GM12878 (cell line): ENCODE measurements around the gene GALT. TPM values are rescaled to one million over a fixed set of nuclear protein-coding genes. Genes with fewer than 3 reads are reported as not detected.

Source experiments
- ATAC-seq: fragments of 200-7000 bp; cut with Tn5 transposase; 3 replicates; pipeline ENCODE4 v1.9.1; 2020; ENCODE audit warnings: mild to moderate bottlenecking, moderate library complexity
- BruUV-seq: library from RNA; stranded (reverse); fragments of 400-500 nt; replicated peaks from 2 replicates; lab custom pipeline; 2021; lab: Mats Ljungman, UMichigan
- CTCF ChIA-PET: fragments of 300-600 bp; sonication (Branson Sonifier 250); formaldehyde crosslinking; extraction: SDS; loops from one replicate; lab custom pipeline; 2021; ENCODE audit warnings: inconsistent platforms; lab: Yijun Ruan, JAX
- POLR2A ChIA-PET: fragments of 350-600 bp; formaldehyde crosslinking; extraction: SDS; loops from one replicate; lab custom pipeline; 2021; ENCODE audit warnings: inconsistent platforms; lab: Charles Lee
- RAD21 ChIA-PET: fragments of 300-600 bp; sonication (Branson Sonifier 250); formaldehyde crosslinking; loops from one replicate; lab custom pipeline; 2023; ENCODE audit warnings: antibody characterized with exemption; ENCODE audit not compliant: unreplicated experiment; lab: Charles Lee
- SMC1A ChIA-PET: fragments of 300-600 bp; sonication (Branson Sonifier 250); formaldehyde crosslinking; loops from one replicate; lab custom pipeline; 2023; ENCODE audit not compliant: unreplicated experiment, uncharacterized antibody; lab: Charles Lee
- DNase-seq: peaks from one replicate; pipeline ENCODE4 v3.0.0-alpha.2; 2011; ENCODE audit warnings: low read depth, low spot score
- FAIRE-seq: peaks from 3 replicates; lab custom pipeline; 2011; peaks lifted over from hg19 to GRCh38; lab: Jason Lieb, UNC
- H2AFZ ChIP-seq: 2 replicates; pipeline ENCODE4 v1.6.0; 2011; ENCODE audit warnings: low read depth, low read length, control low read depth; ENCODE audit not compliant: control insufficient read depth
- H3K27ac ChIP-seq: 2 replicates; pipeline ENCODE4 v1.5.1; 2011; ENCODE audit warnings: control low read depth; ENCODE audit not compliant: control insufficient read depth, insufficient read depth
- H3K27me3 ChIP-seq, 2 experiments: replicated peaks in 1 of 2; 2 replicates each; pipeline versions ENCODE4 v1.6.0 to v1.6.1; 2011; ENCODE audit warnings: low read length in 1 of 2; ENCODE audit not compliant: control insufficient read depth in 2 of 2, insufficient read depth in 2 of 2
- H3K36me3 ChIP-seq, 2 experiments: 2 replicates each; pipeline ENCODE4 v1.5.1; 2011; ENCODE audit warnings: low read length in 1 of 2; ENCODE audit not compliant: control insufficient read depth in 2 of 2, insufficient read depth in 2 of 2
- H3K4me1 ChIP-seq: 2 replicates; pipeline ENCODE4 v1.6.1; 2011; ENCODE audit warnings: mild to moderate bottlenecking, low read length, moderate library complexity, mixed read lengths; ENCODE audit not compliant: control insufficient read depth, insufficient read depth
- H3K4me2 ChIP-seq: 2 replicates; pipeline ENCODE4 v1.6.0; 2011; ENCODE audit warnings: control low read depth; ENCODE audit not compliant: control insufficient read depth, insufficient read depth
- H3K4me3 ChIP-seq: fragments of 200-600 bp; sonication (generic); 2 replicates; pipeline ENCODE4 v1.5.1; 2016
- H3K79me2 ChIP-seq: 2 replicates; pipeline ENCODE4 v1.6.0; 2011; ENCODE audit warnings: low read length; ENCODE audit not compliant: control insufficient read depth, insufficient read depth
- H3K9ac ChIP-seq: 2 replicates; pipeline ENCODE4 v1.8.0; 2011; ENCODE audit warnings: low read length, control low read depth, mixed read lengths; ENCODE audit not compliant: control insufficient read depth, insufficient read depth
- H3K9me3 ChIP-seq: replicated peaks from 3 replicates; pipeline ENCODE4 v1.5.1; 2011; ENCODE audit warnings: mild to moderate bottlenecking, low read length; ENCODE audit not compliant: control insufficient read depth, insufficient read depth
- H4K20me1 ChIP-seq: 2 replicates; pipeline ENCODE4 v1.6.0; 2011; ENCODE audit not compliant: control insufficient read depth, insufficient read depth
- DPF2 ChIP-seq: fragments of 450-650 bp; IDR thresholded peaks from 2 replicates; pipeline ENCODE4 v1.6.1; 2017; ENCODE audit warnings: mild to moderate bottlenecking
- KLF5 ChIP-seq: fragments of 450-650 bp; IDR thresholded peaks from 2 replicates; pipeline ENCODE4 v1.6.1; 2014; ENCODE audit warnings: mild to moderate bottlenecking; ENCODE audit not compliant: partially characterized antibody
- NFYA ChIP-seq: IDR thresholded peaks from 2 replicates; pipeline ENCODE4 v1.6.1; 2011; ENCODE audit warnings: low read depth, mild to moderate bottlenecking, low read length, improper control_type of control experiment, borderline replicate concordance
- NR2C2 ChIP-seq: IDR thresholded peaks from 2 replicates; pipeline ENCODE4 v1.6.1; 2011; ENCODE audit warnings: borderline replicate concordance, low read depth; ENCODE audit not compliant: control insufficient read depth, insufficient read length
- SIX5 ChIP-seq: IDR thresholded peaks from 2 replicates; pipeline ENCODE4 v1.6.1; 2011; ENCODE audit warnings: mild to moderate bottlenecking, low read depth, low read length, moderate library complexity; ENCODE audit not compliant: severe bottlenecking
- YY1 ChIP-seq: IDR thresholded peaks from 2 replicates; pipeline ENCODE4 v1.6.1; 2011; ENCODE audit warnings: low read depth, mild to moderate bottlenecking, low read length
- WGBS: methylation state at CpG from one replicate; pipeline ENCODE4 v1.1.6; 2016; ENCODE audit warnings: low lambda C conversion rate; ENCODE audit not compliant: insufficient replicate concordance, insufficient coverage; ENCODE audit errors: missing lambda C conversion rate; 5-methylcytosine and 5-hydroxymethylcytosine counted together
- in situ Hi-C: fragments of 300-500 bp; cut with MboI; formaldehyde crosslinking; loops from 9 replicates; pipeline ENCODE4 v1.14.3; 2018; ENCODE audit warnings: mixed read lengths
- intact Hi-C: fragments of 100-400 bp; cut with micrococcal nuclease; formaldehyde crosslinking; loops from one replicate; pipeline ENCODE4 v1.14.2; 2022; ENCODE audit not compliant: unreplicated experiment
- polyA plus RNA-seq, 11 experiments: library from polyadenylated mRNA; depleted of rRNA in 4 of 11; unstranded in 6 of 11; stranded (reverse) in 5 of 11; fragments of >200 nt; fragmentation: Nextera tagmentation in 4 of 11; fragmentation: Illumina TruSeq in 1 of 11; extraction: Ambion mirVana in 4 of 11; extraction: Trizol in 1 of 11; gene quantifications; 1 replicate in 1 of 11; 2 replicates in 10 of 11; pipeline versions ENCODE4 v1.2.1 to v1.2.3, GENCODE V29; 2011 to 2016; ENCODE audit warnings: inconsistent platforms in 2 of 11, missing spikeins in 2 of 11, low read depth in 1 of 11
- total RNA-seq, 4 experiments: library from RNA; depleted of rRNA in 3 of 4; stranded (reverse); fragments of >200 nt in 3 of 4; fragmentation: Illumina TruSeq in 1 of 4; extraction: Trizol in 1 of 4; gene quantifications; 2 replicates each; pipeline versions ENCODE4 v1.2.1 to v1.2.3, GENCODE V29; 2013 to 2021
- TF ChIP-seq, protein P1 (sequence below): IDR thresholded peaks from 2 replicates; pipeline ENCODE4 v1.6.1; 2011; ENCODE audit warnings: mild to moderate bottlenecking, low read depth, low read length, moderate library complexity; ENCODE audit not compliant: insufficient replicate concordance
- TF ChIP-seq, protein P2 (sequence below): fragments of 450-650 bp; conservative IDR thresholded peaks from 2 replicates; pipeline ENCODE4 v1.6.1; 2017; ENCODE audit warnings: mild to moderate bottlenecking, moderate library complexity

The GALT gene
- total and polyA plus RNA-seq, 10 of the 15 experiments (the other 5 are each of a cell fraction or from before 2014, with no cell fraction given) = 9.3 to 34.1 (median 26.9) TPM

DNA sequence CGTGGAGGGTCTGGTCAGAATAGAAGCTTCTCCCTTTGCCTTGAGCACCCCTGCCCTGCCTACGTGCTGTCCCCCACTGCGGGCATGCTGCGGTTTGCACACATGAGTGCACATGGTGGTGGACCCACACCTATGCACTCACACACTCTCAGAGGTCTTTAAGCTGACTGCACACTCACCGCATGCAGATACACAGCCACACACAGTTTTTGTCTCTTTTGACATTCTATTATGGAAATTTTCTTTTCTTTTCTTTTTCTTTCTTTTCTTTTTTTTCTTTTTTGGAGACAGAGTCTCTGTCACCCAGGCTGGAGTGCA lies 17.0 kb upstream of the GALT start:
- CTCF ChIA-PET = interaction anchor here (1.2 kb wide), 1 partner anchor 16 kb away, joined by 3 read pairs; no protein-coding TSS in a partner anchor
- 2% methylated on average over 5 of the region's 5 CpGs for WGBS
- no peak for ATAC-seq
- TF ChIP-seq DPF2 (no peak), YY1 (no peak)
- TF ChIP-seq, protein P1, sequence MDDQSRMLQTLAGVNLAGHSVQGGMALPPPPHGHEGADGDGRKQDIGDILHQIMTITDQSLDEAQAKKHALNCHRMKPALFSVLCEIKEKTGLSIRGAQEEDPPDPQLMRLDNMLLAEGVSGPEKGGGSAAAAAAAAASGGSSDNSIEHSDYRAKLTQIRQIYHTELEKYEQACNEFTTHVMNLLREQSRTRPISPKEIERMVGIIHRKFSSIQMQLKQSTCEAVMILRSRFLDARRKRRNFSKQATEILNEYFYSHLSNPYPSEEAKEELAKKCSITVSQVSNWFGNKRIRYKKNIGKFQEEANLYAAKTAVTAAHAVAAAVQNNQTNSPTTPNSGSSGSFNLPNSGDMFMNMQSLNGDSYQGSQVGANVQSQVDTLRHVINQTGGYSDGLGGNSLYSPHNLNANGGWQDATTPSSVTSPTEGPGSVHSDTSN = no peak
- TF ChIP-seq, all 136 proteins: peak for 0
- Histone ChIP-seq H3K4me1 (peaks cover 4% of the 10 kb centered on the region; the same call in 1 of the 2 replicates), H3K9ac (no peak overlapping the region), H3K36me3 (no peaks in the 10 kb centered on the region; a peak in 2 of 4 replicates), H3K4me3 (peak overlapping the region; percentile 32; the same call in 1 of the 2 replicates), H3K79me2 (no peaks in the 10 kb centered on the region), H3K27me3 (peaks cover 14 to 19% of the 10 kb centered on the region in 2 experiments), H2AFZ (no peak overlapping the region), H3K27ac (no peak overlapping the region), H3K4me2 (peak overlapping the region; percentile 71), H3K9me3 (no peaks in the 10 kb centered on the region), H4K20me1 (no peaks in the 10 kb centered on the region; the same call in none of the 2 replicates)
- ChIA-PET POLR2A (interaction anchor here (1.5 kb wide), 1 partner anchor 8 kb away, joined by 4 read pairs; the partner anchor contains the start of gene SIGMAR1), SMC1A (no interaction called here), RAD21 (no interaction called here)
- in situ Hi-C loops (no loop called here), intact Hi-C loops (no loop called here)
- BruUV-seq = no TSS peak
- no peak for DNase-seq
- no peak for FAIRE-seq

DNA sequence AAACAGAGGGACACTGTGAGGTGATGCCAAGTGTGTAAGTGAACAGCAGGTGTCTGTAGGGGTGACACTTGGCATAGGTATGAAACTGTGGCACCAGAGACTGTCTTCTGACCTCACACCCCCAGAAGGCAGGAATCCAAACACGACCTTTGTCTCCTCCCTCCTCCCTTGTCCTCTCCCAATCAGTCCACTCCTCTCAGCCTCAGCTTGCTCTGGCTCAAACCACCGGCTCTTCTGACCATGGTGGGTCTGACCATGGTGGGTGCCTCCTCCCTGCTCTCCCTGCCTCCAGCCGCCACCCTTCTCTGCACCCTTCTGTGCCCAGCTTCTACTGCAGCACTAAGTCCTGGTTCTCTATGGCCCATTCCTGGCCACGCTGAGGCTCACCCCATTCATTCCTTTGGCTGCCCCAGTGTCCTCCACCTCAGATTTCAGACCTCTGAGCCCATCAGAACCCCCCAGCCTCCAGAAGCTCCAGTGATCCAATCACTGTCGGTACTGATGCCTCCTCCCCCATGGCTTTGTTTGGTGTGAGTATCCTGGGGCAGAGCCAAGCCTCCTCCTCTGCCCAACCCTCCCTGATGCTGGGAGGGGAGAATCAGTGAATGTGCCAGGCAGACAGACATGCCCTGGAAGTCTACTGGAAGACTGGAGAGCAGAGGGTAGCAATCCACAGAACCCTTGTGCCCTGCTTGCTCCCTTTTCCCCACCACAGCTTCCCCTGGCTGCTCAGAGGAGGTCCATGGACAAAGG lies 15.9 kb upstream of the GALT start:
- FAIRE-seq = no peak
- no peaks in the 10 kb centered on the region; the same call in none of the 2 replicates for H4K20me1 ChIP-seq
- H3K9ac ChIP-seq = no peak overlapping the region
- peaks cover under 1 to 5% of the 10 kb centered on the region in 2 experiments; a peak in 3 of 4 replicates for H3K36me3 ChIP-seq
- no peak overlapping the region for H2AFZ ChIP-seq
- in situ Hi-C loops (no loop called here), intact Hi-C loops (no loop called here)
- BruUV-seq = no TSS peak
- ATAC-seq = no peak
- WGBS = 25% methylated on average over 5 of the region's 5 CpGs
- no peaks in the 10 kb centered on the region; the same call in 1 of the 2 replicates for H3K79me2 ChIP-seq
- ChIA-PET POLR2A (no interaction called here), CTCF (interaction anchor here (0.8 to 1.2 kb wide), 4 partner anchors 13 to 197 kb away, joined by 3 to 4 read pairs (median 3); partner anchors contain the start of gene RPP25L), SMC1A (interaction anchor here (1.1 to 1.2 kb wide), 2 partner anchors 10 to 16 kb away, joined by 3 read pairs; partner anchors contain the start of genes DCTN3 and GALT), RAD21 (no interaction called here)
- H3K9me3 ChIP-seq = no peaks in the 10 kb centered on the region
- DNase-seq = no peak
- H3K4me3 ChIP-seq = no peak overlapping the region
- no peak overlapping the region for H3K27ac ChIP-seq
- peaks cover 4% of the 10 kb centered on the region; the same call in 1 of the 2 replicates for H3K4me1 ChIP-seq
- H3K4me2 ChIP-seq = no peak overlapping the region
- peaks cover 10 to 18% of the 10 kb centered on the region in 2 experiments for H3K27me3 ChIP-seq
- TF ChIP-seq NR2C2 (no peak), NFYA (no peak), KLF5 (no peak), SIX5 (no peak)
- TF ChIP-seq, protein P1 = no peak
- TF ChIP-seq, protein P2, sequence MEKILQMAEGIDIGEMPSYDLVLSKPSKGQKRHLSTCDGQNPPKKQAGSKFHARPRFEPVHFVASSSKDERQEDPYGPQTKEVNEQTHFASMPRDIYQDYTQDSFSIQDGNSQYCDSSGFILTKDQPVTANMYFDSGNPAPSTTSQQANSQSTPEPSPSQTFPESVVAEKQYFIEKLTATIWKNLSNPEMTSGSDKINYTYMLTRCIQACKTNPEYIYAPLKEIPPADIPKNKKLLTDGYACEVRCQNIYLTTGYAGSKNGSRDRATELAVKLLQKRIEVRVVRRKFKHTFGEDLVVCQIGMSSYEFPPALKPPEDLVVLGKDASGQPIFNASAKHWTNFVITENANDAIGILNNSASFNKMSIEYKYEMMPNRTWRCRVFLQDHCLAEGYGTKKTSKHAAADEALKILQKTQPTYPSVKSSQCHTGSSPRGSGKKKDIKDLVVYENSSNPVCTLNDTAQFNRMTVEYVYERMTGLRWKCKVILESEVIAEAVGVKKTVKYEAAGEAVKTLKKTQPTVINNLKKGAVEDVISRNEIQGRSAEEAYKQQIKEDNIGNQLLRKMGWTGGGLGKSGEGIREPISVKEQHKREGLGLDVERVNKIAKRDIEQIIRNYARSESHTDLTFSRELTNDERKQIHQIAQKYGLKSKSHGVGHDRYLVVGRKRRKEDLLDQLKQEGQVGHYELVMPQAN = no peak
